ENCODE results near the gene ATP1A2.

ATP1A2 gene

GRCh38 chr1:160085686-160086455, 29.7 kb upstream of the ATP1A2 start:
- peak; percentile 57 for DNase-seq

- DNase-seq = no peak
These were observed 29.1 kb upstream of the ATP1A2 start for GRCh38 chr1:160086456-160086892.

- no peak for DNase-seq
These were observed 28.4 kb upstream of the ATP1A2 start for GRCh38 chr1:160087118-160087662.

GRCh38 chr1:160089883-160090282, 25.7 kb upstream of the ATP1A2 start:
- no peak for DNase-seq

- no peak for DNase-seq
These were observed 24.8 kb upstream of the ATP1A2 start for GRCh38 chr1:160090760-160091159.

- DNase-seq = no peak
These were observed 23.8 kb upstream of the ATP1A2 start for GRCh38 chr1:160091666-160092223.

- no peak for DNase-seq
These were observed 23.0 kb upstream of the ATP1A2 start for GRCh38 chr1:160092366-160093068.

GRCh38 chr1:160093069-160093395, 22.5 kb upstream of the ATP1A2 start:
- no peak for DNase-seq

- DNase-seq = no peak
These were observed 21.8 kb upstream of the ATP1A2 start for GRCh38 chr1:160093624-160094290.

- no peak for DNase-seq
These were observed 21.3 kb upstream of the ATP1A2 start for GRCh38 chr1:160094291-160094625.

- no peak for DNase-seq
These were observed 20.8 kb upstream of the ATP1A2 start for GRCh38 chr1:160094806-160095205.

- DNase-seq = no peak
These were observed 20.0 kb upstream of the ATP1A2 start for GRCh38 chr1:160095382-160096105.

GRCh38 chr1:160096274-160097116, 19.1 kb upstream of the ATP1A2 start:
- DNase-seq = no peak

GRCh38 chr1:160097151-160097910, 18.2 kb upstream of the ATP1A2 start:
- no peak for DNase-seq

- peak; percentile 92 for DNase-seq
These were observed 17.4 kb upstream of the ATP1A2 start, which contains the start of gene IGSF8 for GRCh38 chr1:160097911-160098851. Gene IGSF8, minus strand, starts transcription at chr1:160098619. Its CDS starts 147 bp downstream, at chr1:160098472.

- DNase-seq = peak; percentile 93
These were observed 16.6 kb upstream of the ATP1A2 start for GRCh38 chr1:160098852-160099561.

GRCh38 chr1:160099716-160100375, 15.7 kb upstream of the ATP1A2 start:
- no peak for DNase-seq

GRCh38 chr1:160101037-160101716, 14.4 kb upstream of the ATP1A2 start:
- peak; percentile 70 for DNase-seq
